GM18868 (cell line): ENCODE results near the gene NRN1L.

Source experiments
- ATAC-seq: cut with Tn5 transposase; IDR thresholded peaks from one replicate; pipeline ENCODE4 v1.9.1; 2021; ENCODE audit warnings: mild to moderate bottlenecking, moderate library complexity; ENCODE audit not compliant: unreplicated experiment

Gene NRN1L

DNA sequence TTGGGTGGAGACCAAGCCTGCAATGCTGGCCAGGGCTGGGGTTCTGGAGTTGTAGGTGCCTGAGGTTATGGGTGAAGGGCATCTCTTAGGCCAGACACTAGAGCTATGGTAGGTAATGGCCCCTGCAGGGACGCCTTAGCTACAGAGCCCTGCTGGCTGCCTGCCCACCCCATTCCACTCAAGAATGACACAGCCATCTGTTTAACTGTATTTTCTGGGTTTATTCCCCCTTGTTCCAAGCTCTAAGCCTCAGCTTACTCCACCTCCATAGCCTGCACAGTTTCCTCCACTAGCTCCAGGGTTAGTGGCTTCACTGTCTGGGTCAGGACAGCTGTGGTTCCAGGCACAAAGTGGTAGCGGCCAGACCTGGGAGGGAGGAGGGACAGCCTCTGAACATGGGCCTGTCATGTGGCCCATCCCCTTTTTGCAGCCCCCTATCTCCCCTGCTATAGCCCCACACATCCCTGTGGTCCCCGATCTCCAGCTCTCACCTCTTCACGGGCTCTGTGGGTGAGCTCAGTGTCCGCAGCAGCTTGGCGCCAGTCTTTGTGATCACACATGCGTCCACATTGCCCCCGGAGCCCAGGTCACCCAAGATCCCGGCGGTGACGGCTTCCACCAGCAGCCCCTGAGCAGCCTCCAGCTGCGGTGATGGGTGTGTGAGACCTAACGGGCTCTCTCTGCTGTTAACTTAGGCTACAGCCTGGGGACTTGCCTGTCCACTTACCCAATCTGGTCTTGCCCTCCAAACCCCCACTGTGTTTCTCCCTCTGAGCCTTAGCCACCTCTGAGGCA, 49.8 kb downstream of the NRN1L start:
- no peak for ATAC-seq

DNA sequence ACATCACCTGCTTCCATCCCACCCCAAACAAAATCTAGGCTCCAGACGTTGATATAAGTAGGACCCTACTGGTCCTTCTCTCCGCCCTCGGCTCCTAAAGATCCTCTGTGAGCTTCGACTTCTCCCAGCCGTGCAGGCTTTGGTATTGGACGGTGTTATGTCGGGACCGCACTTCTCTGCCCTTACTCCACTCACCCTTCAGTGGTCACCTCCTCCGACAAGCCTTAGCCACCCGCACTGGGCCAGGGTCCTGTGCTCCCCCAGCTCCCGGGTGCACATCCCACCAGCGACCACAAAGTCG, 50.4 kb downstream of the NRN1L start:
- no peak for ATAC-seq

GRCh38 chr16:67935402-67936123, 50.9 kb downstream of the NRN1L start:
- ATAC-seq: peak; percentile 92
